SK-N-MC (cell line): ENCODE measurements around the gene SNX18.

ENCODE experiments used
- EZH2 ChIP-seq: fragments of 200-600 bp; sonication (generic); IDR thresholded peaks from one replicate; pipeline ENCODE4 v1.6.1; 2017; ENCODE audit warnings: antibody characterized with exemption
- POLR2AphosphoS5 ChIP-seq: IDR thresholded peaks from 2 replicates; pipeline ENCODE4 v1.6.1; 2012; ENCODE audit warnings: mild to moderate bottlenecking, low read depth, low read length, borderline replicate concordance

- TF ChIP-seq POLR2AphosphoS5 (no peak), EZH2 (no peak)
These were observed 46.9 kb upstream of the SNX18 start for GRCh38 chr5:54470677-54471076.
